Measurements from ENCODE around the gene MATN4.

MATN4 gene

DNA sequence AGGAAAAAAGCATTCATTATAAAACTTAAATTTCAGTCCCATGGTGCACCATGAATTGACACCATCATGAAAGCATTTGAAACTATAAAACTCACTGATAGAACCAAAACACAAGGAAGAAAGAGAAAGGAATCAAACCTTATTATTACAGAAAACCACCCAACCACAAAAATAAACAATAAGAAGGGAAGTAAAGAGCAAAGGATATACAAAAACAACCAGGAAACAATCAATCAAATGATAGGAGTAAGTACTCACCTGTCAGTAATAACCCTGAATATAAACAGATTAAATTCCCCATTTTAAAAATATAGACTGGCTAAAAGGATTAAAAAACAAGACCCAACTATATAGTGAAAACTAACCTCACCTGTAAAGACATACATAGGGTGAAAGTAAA lies 59.5 kb downstream of the MATN4 start:
- Histone ChIP-seq H3K9ac (no peak overlapping the region), H2AFZ (ENCODE audit: low read depth) (no peak overlapping the region), H3K27me3 (ENCODE audit: insufficient read depth, low read depth) (no peaks in the 10 kb centered on the region), H3K4me3 (IDR thresholded peaks at IDR 0.05; ENCODE audit: insufficient read depth, low read depth, low read length) (no peak overlapping the region), H3K4me2 (no peak overlapping the region), H3K27ac (no peak overlapping the region), H3K36me3 (ENCODE audit: insufficient read depth) (no peaks in the 10 kb centered on the region), H4K20me1 (ENCODE audit: insufficient read depth) (no peaks in the 10 kb centered on the region), H3K79me2 (ENCODE audit: insufficient read depth, low read depth) (no peaks in the 10 kb centered on the region), H3K4me1 (ENCODE audit: low read depth, poor library complexity, severe bottlenecking) (peaks cover 6% of the 10 kb centered on the region)
- TF ChIP-seq CTCF (conservative IDR thresholded peaks at IDR 0.05; ENCODE audit: low read depth, low read length), result no peak

- H3K4me2 ChIP-seq, result no peak overlapping the region
- no peak overlapping the region for H3K4me3 ChIP-seq (IDR thresholded peaks at IDR 0.05; ENCODE audit: insufficient read depth, low read depth, low read length)
- no peak for TF ChIP-seq CTCF (conservative IDR thresholded peaks at IDR 0.05; ENCODE audit: low read depth, low read length)
- no peaks in the 10 kb centered on the region for H3K27me3 ChIP-seq (ENCODE audit: insufficient read depth, low read depth)
- H3K4me1 ChIP-seq (ENCODE audit: low read depth, poor library complexity, severe bottlenecking), result no peaks in the 10 kb centered on the region
- no peak overlapping the region for H3K9ac ChIP-seq
- H3K79me2 ChIP-seq (ENCODE audit: insufficient read depth, low read depth), result no peaks in the 10 kb centered on the region
- H4K20me1 ChIP-seq (ENCODE audit: insufficient read depth), result no peaks in the 10 kb centered on the region
- no peak overlapping the region for H2AFZ ChIP-seq (ENCODE audit: low read depth)
- no peak overlapping the region for H3K27ac ChIP-seq
- H3K36me3 ChIP-seq (ENCODE audit: insufficient read depth), result no peaks in the 10 kb centered on the region
These were observed 60.2 kb downstream of the MATN4 start for GRCh38 chr20:45247865-45248264.

GRCh38 chr20:45246109-45246508 lies 62.0 kb downstream of the MATN4 start:
- H3K9ac ChIP-seq, result no peak overlapping the region
- no peak for TF ChIP-seq CTCF (conservative IDR thresholded peaks at IDR 0.05; ENCODE audit: low read depth, low read length)
- no peaks in the 10 kb centered on the region for H3K27me3 ChIP-seq (ENCODE audit: insufficient read depth, low read depth)
- H4K20me1 ChIP-seq (ENCODE audit: insufficient read depth), result no peaks in the 10 kb centered on the region
- H3K27ac ChIP-seq, result no peak overlapping the region
- H3K4me3 ChIP-seq (IDR thresholded peaks at IDR 0.05; ENCODE audit: insufficient read depth, low read depth, low read length), result no peak overlapping the region
- no peak overlapping the region for H2AFZ ChIP-seq (ENCODE audit: low read depth)
- H3K79me2 ChIP-seq (ENCODE audit: insufficient read depth, low read depth), result no peaks in the 10 kb centered on the region
- H3K36me3 ChIP-seq (ENCODE audit: insufficient read depth), result no peaks in the 10 kb centered on the region
- H3K4me1 ChIP-seq (ENCODE audit: low read depth, poor library complexity, severe bottlenecking), result no peaks in the 10 kb centered on the region
- no peak overlapping the region for H3K4me2 ChIP-seq

All from KMS-11 (cell line).